Lower leg skin (tissue), 4 donors: ENCODE measurements around the gene SLC26A11. TPM values are rescaled to one million over a fixed set of nuclear protein-coding genes. Genes with fewer than 3 reads are reported as not detected.

Source experiments
- DNase-seq, 2 donors: peaks; one replicate each; pipeline ENCODE4 v3.0.0-alpha.2; 2019; ENCODE audit warnings: low spot score in 2 of 2
- H3K4me3 ChIP-seq: fragments of 200-600 bp; sonication (generic); 2 replicates; pipeline ENCODE4 v1.5.1; 2017; ENCODE audit warnings: mild to moderate bottlenecking, low read depth; ENCODE audit not compliant: poor library complexity, severe bottlenecking
- POLR2A ChIP-seq, 2 donors: fragments of 450-650 bp; IDR thresholded peaks; one replicate each; pipeline ENCODE4 v1.6.1; 2016 to 2017; ENCODE audit warnings: antibody characterized with exemption in 2 of 2, mild to moderate bottlenecking in 1 of 2, moderate library complexity in 1 of 2
- WGBS, 2 donors: methylation state at CpG; one replicate each; pipeline ENCODE4 v1.1.5; 2018; 5-methylcytosine and 5-hydroxymethylcytosine counted together
- intact Hi-C: fragments of 100-400 bp; cut with DNase I; formaldehyde crosslinking; loops from one replicate; pipeline ENCODE4 v1.15.0; 2023; ENCODE audit warnings: low total_unique reads
- total RNA-seq, 4 donors: library from RNA; depleted of rRNA; stranded (reverse); fragments of >200 nt; gene quantifications; one replicate each; pipeline ENCODE4 v1.1.0, GENCODE V29; 2016
- TF ChIP-seq, protein P1 (sequence below), 3 donors: fragments of 450-650 bp; IDR thresholded peaks; one replicate each; pipeline ENCODE4 v1.5.1; 2016; ENCODE audit warnings: antibody characterized with exemption in 3 of 3, mild to moderate bottlenecking in 3 of 3, moderate library complexity in 2 of 3

Gene SLC26A11
- total RNA-seq, 4 donors from 2014 or later: 20.1 to 28.1 (median 22.3) TPM

DNA sequence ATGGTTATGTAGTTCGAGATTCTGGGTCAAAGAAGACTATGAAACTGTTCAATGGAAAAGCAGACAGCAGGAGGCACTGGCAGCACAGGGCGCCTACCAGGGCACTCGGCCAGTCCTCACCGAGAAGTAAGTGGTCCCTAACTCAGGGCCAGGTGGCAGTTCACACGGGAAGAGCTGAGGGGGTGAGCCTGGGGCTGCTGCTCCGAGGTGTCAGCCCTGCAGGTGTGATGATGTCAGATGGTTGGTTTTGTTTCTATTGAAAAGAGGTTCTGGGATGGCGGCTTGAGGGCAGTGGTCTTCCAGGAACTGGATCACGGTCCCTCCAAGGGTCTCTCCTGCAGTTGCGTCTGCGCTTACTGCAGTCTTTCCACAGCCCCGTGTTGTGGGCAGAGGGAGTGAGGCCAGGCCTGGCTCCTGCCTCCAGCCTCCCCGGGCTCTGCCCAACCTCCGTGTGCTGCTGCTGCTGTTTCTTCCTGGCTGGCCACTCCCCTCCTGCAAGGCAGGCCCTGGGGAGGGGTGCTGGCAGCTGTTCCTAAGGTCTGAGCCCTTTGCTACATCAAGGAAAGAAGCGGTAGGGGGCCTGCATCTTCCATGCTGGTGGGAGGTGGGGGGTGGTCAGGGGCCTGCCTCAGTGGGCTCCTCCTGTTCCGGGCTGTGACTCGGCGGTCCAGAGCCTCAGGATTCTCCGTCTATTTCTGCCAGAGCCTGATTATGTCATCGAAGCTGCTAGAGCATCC is 63.1 kb downstream of the SLC26A11 start:
- no peak overlapping the region for H3K4me3 ChIP-seq
- DNase-seq: no peak
- TF ChIP-seq, protein P1, sequence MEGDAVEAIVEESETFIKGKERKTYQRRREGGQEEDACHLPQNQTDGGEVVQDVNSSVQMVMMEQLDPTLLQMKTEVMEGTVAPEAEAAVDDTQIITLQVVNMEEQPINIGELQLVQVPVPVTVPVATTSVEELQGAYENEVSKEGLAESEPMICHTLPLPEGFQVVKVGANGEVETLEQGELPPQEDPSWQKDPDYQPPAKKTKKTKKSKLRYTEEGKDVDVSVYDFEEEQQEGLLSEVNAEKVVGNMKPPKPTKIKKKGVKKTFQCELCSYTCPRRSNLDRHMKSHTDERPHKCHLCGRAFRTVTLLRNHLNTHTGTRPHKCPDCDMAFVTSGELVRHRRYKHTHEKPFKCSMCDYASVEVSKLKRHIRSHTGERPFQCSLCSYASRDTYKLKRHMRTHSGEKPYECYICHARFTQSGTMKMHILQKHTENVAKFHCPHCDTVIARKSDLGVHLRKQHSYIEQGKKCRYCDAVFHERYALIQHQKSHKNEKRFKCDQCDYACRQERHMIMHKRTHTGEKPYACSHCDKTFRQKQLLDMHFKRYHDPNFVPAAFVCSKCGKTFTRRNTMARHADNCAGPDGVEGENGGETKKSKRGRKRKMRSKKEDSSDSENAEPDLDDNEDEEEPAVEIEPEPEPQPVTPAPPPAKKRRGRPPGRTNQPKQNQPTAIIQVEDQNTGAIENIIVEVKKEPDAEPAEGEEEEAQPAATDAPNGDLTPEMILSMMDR (IDR thresholded peaks at IDR 0.05): no peak
- TF ChIP-seq POLR2A (IDR thresholded peaks at IDR 0.05): no peak
- intact Hi-C loops: no loop called here
- 74 to 84% methylated on average over 17 to 19 of the region's 19 CpGs for WGBS, 2 donors

DNA sequence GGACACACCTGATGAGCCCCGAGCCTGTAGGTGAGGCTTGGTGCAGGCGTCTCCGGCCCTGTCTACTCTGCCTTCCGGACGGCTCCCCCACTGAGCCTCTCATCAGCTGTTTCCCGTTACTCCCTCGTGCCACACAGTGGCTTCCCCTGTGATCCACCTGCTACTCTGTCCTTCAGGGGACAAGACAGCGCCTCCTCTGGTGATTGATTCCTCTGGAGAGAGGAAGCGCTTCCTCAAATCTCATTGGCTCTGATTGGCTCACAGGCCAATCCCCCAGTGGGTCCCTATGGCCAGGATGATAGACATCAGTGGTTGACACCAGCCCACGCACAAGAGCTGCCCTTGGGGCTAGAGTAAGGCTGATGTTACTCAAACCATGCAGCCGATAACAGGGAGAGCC is 64.4 kb downstream of the SLC26A11 start:
- no peak for DNase-seq
- intact Hi-C loops: no loop called here
- TF ChIP-seq, protein P1 (IDR thresholded peaks at IDR 0.05): no peak
- TF ChIP-seq POLR2A (IDR thresholded peaks at IDR 0.05): no peak
- WGBS, 2 donors: 90% methylated on average over 11 of the region's 11 CpGs
- no peak overlapping the region for H3K4me3 ChIP-seq

DNA sequence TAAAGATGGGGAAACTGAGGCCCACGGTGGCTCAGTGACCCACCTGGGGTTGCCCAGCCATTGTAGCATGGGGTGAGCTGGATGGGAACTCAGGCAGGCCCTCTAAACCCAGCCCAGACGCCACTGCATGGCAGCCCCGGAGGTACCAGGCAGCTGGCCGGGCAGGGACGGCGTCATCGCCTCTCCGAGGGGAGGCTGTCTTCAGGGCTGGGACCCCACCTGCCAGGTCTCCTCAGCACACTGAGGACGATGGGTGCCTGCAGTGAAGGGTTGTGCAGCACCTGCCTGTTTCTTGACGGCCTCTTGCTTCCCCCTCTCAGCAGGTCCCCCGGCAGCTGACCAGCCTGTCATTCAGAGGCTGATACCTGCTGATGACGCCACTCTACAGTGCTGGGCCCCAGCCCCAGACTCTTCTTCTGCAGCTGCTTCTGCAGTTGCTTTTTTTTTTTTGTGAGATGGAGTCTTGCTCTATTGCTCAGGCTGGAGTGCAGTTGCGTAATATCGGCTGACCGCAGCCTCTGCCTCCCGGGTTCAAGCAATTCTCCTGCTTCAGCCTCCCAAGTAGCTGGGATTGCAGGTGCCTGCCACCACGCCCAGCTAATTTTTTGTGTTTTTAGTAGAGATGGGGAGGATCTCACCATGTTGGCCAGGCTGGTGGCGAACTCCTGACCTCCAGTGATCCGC is 65.2 kb downstream of the SLC26A11 start:
- TF ChIP-seq, protein P1 (IDR thresholded peaks at IDR 0.05): no peak
- WGBS, 2 donors: 94% methylated on average over 11 to 19 of the region's 19 CpGs
- no peak for DNase-seq
- intact Hi-C loops: no loop called here
- H3K4me3 ChIP-seq: no peak overlapping the region

DNA sequence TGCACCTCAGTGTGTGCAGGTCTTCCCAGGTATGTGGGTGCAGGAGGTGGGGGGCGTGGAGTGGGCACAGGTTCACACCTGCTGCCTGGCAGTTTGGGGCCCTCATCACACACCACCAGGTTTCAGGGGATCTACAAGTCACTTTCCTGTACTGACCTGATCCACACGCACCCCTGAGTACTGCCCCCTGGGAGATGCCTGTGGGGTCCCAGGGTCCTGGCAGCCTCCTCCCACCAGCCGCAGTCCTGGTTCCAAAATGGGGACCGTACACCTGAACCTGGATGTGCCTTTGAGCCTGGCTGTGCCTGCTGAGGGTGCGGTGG is 66.4 kb downstream of the SLC26A11 start:
- no peak for DNase-seq
- no peak overlapping the region for H3K4me3 ChIP-seq
- intact Hi-C loops: no loop called here
- WGBS, 2 donors: 96 to 98% methylated on average over 5 of the region's 5 CpGs
- TF ChIP-seq, protein P1 (IDR thresholded peaks at IDR 0.05): no peak
- no peak for TF ChIP-seq POLR2A (IDR thresholded peaks at IDR 0.05)

- intact Hi-C loops: no loop called here
- TF ChIP-seq POLR2A (IDR thresholded peaks at IDR 0.05): no peak
- TF ChIP-seq, protein P1 (IDR thresholded peaks at IDR 0.05): no peak
- WGBS, 2 donors: 92 to 93% methylated on average over 9 of the region's 9 CpGs
- no peak for DNase-seq
- H3K4me3 ChIP-seq: no peak overlapping the region
These were observed 66.8 kb downstream of the SLC26A11 start for GRCh38 chr17:80287038-80287437.
